ENCODE results near the gene CCDC85B.
A peak's percentile ranks its signal among the peaks of the same experiment; 100 is the strongest.
"Not testable (repeated sequence)": the region's sequence is repeated elsewhere in the genome, so short reads cannot be mapped to it uniquely, and the experiment has no call there.

Gene CCDC85B

DNA sequence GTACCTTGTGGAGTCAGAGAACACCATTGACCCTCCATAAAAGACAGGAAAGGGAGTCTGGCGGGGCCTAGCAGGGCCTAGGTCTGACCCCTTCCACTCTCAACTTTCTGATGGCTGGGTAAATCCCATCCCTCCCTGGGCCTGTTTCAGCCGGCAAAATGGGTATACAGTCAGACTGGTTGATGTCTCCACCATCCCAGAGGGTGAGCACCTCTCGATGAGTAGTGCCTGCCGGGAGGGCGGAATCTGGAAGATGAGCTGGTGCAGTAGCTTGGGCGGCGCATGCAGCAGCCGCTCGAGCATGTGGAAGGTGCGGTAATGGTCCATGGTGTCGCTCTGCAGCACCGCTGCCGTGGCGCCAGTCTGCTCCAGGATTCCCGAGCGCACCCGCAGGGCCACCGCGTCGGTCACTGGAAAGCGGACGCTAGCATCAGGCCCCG, 2.7 kb upstream of the CCDC85B start:
- no peak for DNase-seq

DNA sequence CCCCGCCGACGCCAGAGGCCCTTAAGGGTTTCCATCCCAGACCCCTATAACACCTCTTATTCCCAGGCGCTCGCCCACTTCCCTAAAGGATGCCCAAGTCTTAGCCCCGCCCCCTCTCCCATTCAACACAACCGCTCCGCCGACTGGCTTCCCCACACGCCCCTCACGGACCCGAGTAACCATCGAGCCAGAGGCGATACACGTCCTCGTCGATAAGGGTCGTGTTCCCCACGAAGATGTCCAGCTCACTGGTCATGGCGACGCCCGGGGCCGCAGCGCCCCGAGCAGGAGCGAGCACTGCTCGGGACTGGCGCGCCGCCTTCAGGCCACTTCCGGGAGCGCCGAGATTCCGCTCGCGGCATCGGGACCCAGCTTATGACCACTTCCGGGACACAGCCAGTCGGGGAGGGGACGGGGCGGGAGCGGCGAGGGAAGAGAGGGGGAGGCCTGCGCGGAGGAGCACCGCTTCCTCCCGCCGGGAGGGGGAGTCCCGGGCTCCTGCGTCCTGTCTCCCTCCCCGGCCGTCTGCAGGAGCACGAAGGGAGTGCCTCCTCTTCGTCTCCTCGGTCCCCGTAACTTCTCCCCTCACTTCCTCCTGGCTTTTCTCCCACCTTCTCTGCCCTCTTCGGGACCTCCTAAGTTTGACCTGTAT, 2.2 kb upstream of the CCDC85B start, which contains the start of gene FIBP:
FIBP (minus strand) TSS at position 309 of the 652 bp plus-strand sequence; CDS start at position 256, 53 bp downstream.
- peak; percentile 83 for DNase-seq

DNA sequence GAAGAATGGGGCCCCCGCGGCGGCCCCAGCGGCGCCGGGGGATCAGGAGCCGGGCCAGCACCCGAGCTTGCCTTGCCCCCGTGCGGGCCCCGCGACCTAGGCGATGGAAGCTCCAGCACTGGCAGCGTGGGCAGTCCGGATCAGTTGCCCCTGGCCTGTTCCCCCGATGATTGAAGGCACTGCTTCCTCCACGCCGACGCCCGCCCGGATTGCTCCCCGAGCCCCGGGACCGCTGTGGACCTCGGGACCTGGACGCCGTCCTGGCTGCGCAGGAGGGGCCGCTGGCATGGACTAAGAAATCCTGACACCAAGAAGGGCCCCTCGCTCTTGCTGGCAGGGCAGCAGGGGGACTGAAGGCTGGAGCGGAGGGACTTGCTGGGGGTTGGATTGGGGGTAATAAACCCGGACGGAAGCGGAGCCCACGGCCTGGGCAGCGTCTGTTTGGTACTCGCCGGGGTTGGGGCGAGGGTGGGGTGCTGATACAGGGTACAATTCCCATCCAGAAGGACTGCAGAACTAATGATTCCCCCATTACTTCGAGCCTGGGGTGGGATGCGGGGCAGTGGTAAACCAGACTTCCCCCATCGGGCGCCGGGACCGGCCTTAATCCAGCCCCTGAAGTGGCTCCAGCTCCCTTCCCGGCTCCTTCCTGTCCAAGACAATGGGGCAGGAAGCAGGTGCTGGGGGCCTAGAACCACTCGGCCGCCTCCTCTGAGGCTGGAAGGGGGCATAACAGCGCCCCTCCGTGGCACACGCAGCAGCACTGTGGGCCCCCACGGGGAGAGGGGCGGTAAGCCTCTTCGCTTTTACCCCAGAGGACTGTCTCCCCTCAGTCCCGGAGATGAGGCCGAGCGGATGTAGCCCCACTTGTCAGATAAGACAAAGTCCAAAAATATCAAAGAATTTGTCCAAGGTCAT, 1.0 kb downstream of the CCDC85B start:
- DNase-seq, result no peak

DNA sequence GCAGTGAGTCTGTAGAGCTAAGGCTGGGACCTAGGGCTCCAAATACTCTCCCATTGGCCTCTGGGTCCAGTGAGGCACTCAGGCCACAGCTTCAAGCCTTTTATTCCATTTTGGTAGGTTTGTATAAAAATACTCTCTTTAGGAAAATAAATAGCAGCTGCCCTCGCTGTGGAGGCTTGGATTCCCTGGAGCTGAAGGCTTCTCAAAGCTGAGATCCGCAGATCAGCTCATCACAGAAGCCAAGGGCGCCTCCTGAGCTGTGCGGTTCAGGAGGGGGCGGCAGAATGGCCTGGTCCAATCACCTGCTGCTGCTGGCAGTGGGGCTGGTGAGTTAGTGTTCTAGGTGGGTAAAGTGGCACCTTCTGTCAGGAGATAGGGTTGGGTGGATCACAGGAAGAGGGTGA, 1.7 kb downstream of the CCDC85B start:
- DNase-seq, result not testable (repeated sequence)

DNA sequence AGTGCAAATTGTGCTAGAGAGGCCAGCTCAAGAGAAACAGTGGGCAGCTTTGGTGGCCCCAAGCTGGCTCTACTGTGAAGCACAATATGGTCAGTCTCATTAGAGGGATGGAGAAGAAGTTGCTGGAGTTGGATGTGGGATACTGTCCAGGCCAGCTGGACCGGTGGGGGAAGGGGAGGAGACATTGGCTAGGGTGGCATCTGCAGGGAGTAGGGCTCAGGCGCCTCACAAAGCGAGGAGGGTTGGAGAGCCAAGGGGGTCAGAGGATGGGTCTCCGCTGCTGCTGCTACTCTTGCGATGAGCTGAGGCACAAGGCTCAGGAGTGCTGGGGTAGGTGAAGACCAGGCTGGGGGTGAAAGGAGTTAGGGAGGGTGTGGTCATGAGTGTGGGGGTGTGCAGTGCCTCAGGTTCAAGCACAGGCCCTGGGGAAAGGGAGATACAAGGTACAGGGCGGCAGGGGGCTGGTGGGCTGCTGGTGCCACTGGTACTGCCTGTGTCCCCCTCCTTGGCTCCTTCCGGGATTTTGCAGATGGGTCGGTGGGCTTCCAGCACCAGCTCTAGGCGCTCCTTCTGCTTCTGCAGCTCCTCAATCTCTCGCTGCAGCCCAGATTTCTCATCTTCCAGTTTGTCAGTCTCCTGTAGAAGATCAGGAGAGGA, 2.3 kb downstream of the CCDC85B start:
- DNase-seq, result no peak

DNA sequence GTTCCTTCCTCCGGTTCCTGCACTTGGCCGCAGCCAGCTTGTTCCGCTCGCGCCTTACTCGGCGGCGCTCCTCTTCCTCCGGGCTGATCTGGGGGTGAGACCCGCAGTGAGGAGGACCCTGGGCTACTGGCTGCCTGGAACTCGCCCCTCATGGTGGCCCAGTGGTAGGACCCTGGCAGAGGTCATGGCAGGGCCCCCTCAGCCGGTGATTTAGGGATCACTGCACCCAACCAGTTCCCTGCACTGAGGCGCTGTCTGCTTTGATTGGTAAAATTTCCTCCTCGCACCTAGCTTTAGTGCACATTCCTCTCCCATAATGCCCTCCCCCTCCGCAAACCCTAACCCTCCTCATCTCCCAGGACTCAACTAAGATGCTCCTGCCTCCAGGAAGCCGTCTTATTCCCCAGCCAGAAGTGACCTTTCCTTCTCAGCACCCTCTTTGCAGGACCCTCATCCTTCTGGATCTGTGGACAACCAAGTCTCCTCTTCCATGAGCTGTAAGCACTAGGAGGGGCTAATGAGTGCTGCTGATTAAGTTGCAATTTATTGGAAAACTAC, 3.6 kb downstream of the CCDC85B start:
- no peak for DNase-seq

DNA sequence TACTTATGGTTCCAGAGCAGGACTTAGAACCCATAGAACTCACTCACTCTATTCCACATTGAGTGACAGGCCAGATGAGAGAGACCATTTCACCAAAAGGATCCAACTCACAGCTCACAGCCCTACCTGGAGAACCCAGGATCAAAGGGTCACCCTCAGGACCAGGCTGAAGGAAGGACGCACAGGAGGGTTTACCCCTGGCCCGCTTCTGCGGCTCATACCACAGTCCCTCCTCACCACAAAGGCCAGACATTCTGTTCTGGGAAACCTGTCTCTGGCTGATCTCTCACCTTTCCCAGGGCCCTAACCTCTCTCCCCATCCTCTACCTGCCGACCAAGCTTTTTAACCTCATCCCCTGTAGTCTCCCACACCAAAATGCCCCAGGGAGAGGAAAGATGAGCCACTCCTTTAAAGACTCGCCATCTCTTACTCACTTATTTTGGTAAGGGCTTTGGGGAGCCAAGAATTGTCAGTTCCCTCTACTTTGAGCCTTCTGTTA, 5.1 kb downstream of the CCDC85B start:
- no peak for DNase-seq

DNA sequence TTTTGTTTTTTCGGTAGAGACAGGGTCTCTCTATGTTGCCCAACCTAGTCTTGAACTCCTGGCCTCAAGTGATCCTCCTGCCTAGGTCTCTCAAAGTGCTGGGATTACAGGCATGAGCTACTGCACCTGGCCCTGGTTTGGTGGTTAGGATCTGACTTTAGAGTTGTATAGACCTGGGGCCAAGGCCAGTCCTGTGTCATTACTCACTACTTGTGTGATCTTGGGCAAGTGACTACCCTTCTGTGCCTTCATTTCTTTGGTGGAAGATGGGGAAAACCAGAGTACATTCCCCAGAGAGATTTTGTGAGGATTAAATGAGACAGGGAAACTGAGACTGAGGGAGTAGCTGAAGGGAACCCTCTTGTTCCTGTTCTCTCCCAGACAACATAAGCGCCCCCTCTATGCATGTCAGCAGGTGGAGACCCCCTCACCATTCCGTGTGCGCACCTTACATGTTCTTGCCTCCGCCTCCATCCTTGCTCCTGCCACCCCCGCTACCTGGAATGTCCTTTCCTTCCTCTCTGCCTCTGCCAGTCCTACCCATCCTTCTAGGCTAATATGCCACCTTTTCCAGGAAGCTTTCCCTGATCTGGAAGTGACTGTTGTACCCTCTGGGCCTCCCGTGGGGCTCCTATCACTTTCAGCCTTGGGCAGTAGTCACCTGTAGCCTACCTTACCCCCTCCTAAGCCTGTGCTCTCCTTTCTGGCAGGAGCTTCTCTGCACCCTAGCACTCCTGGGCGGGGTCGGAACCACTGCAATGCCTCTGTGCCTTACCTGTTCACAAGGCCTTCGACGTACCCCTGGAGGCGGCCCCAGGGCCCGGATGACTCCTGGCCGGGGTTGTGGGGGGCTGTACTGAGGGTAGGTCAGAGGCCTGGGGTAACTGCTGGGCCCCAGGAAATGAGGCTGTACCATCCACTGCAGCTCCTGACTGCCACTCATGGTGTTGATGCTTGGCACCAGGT, 5.8 kb downstream of the CCDC85B start:
- no peak for DNase-seq

DNA sequence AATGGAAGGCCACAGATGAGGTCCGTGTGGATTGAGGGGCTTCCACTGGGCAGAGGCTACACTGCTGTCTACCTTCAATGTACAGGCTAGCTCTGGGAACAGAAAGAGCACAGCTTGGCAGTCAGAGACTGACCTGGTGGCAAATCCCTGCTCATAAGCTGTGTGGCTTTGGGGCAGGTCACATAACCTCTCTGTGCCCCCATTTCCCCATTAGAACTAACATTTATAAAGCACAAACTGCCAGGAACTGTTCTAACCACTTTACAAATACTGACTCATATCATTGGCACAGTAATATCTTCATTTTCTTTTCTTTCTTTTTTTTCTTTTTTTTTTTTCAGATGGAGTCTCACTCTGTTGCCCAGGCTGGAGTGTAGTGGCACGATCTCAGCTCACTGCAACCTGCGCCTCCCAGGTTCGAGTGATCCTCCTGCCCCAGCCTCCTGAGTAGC, 6.6 kb downstream of the CCDC85B start:
- DNase-seq, result no peak

DNA sequence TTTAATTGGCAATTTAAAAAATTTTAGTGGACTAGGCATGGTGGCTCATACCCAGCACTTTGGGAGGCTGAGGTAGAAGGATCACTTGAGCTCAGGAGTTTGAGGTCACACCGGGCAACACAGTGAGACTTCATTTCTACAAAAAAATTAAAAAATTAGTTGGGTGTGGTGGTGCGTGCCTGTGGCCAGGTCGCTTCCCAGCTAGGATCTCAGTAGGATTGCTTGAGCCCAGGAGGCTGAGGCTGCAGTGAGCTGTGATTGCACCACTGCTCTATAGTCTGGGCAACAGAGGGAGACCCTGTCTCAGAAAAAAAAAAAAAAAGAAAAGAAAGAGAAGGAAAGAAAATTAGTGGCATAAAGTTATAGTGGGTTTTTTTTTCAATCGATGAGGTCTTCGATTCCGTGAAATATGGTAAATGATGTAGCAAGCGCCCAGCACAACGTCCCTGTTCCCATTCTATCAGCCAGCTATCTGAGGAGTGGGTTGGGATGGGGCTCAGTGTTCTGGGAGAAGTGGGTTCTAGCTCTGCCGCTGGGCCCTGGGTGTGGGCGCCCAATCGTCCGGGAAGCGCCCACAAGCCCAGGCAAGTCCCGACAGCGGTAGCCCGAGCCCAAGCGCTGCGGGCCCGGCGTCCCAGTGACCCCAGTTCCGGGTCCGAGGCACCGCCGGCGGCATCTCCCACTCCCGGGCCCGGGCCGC, 8.3 kb downstream of the CCDC85B start:
- no peak for DNase-seq

DNA sequence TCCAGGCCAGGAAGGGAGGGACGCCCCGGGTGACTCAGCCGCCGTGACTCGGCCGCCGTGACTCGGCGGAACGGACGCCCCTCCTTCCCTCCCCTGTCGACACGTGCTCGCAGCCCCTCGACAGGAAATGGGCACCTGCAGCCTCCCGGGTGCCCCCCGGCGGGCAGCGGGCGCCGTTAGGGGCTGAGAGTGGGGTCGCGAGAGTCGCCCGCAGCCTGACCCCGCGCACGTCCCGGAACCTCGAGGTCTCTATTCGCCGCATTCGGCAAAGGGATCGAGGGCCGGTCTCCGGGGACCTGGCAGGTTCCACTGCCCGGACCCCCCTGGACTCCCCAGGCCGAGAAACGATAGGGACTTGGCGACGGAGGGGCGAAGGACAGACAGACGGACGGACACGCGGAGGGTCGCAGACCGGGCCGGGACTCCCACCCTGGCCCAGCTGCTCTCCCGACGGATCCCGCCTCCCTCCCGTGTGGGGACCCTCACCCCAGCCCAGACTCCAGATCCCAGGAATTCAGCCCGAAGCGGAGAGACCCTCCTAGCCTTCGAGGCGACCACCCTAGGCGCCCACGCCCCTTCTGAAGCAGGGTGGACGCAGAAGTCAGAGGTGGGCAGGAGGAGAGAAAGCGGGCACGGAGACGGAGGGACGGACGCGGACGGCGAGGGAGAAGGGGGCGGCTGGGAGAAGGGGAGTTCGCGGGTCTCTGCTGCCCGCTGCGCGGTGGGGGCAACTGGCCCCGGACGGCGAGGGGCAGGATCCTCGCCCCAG, 9.1 kb downstream of the CCDC85B start:
- no peak for DNase-seq

DNA sequence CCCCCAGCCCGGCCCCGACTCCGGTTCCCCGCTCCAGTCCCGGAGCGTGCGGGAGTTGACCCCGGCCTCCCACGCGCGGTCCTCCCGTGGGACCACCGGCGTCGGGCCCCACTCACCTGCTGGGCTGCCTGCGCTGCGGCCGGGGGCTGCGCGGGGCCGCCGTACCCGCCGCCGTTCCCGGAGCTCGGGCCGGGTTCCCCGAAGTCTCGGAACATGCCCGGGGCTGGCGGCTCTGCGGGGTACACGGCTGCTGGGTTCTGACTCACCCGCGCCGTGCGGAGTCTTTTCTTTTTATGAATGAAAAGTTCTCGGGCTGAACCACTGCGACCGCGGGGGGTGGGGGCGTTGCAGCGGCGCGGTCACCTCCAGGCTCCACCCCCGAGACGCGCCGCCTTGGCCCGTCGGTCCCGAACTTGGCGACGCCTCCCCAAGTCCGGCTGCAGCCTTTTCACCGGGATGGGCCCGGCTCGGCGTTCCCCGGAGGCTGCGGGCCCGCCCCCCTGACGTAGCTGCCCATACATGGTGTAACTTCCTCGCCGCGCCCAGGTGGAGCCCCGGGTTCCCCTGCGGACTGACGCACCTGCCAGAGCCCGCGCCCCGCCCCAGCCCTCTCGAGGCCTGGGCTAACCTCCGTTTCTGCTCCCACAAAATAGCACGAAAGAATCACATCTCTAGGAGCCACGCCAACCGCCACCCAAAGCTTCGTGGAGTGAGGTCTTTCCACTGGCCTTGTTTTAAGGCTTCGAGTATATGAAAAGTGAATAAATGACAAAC, 9.8 kb downstream of the CCDC85B start, which contains the start of gene FOSL1:
FOSL1 (minus strand) TSS at position 264 of the 774 bp plus-strand sequence; CDS start at position 215, 49 bp downstream.
- DNase-seq, result no peak

DNA sequence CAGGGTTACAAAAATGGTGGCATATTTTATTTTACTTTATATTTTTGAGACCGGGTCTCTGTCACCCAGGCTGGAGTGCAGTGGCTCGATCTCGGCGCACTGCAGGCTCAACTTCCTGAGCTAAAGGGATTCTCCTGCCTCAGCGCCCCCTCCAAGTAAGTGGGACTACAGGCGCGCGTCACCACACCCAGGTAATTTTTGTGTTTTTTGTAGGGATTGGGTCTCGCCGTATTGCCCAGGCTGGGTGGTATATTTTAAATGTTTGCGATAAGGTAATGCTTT, 10.4 kb downstream of the CCDC85B start:
- no peak for DNase-seq

DNA sequence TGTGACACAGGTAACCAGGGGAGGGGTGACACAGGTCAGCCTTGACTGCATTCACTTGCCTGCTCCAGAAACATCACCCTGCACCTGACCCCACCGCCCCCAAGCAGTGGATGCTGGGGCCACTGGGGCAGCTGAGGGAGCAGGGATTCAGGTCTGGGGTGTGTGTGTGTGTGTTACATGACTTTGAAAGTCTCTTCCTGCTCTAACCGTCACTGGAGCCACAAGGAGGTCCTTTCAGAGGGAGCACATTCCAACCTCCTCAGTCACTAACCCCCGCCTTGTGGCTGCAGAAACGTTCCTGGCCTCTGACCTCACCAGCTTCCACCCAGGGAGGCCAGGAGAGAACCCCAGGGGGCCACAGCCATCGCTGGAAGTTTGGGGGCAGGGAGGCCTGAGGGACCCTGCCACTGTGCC, 12.6 kb downstream of the CCDC85B start:
- no peak for DNase-seq

DNA sequence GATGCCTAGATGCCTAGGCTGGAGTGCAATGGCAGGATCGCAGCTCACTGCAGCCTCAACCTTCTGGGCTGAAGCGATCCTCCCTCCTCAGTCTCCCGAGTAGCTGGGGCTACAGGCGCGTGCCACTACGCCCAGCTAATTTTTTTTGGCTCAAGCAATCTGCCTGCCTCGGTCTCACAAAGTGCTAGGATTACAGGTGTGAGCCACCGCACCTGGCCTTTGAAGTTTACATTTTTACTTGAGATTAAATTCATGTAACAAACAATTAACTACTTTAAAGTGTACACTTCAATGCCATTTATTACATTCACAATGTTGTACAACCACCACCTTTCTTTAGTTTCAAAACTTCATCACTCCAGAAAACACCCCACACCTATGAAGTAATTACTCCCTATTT, 13.2 kb downstream of the CCDC85B start:
- no peak for DNase-seq

DNA sequence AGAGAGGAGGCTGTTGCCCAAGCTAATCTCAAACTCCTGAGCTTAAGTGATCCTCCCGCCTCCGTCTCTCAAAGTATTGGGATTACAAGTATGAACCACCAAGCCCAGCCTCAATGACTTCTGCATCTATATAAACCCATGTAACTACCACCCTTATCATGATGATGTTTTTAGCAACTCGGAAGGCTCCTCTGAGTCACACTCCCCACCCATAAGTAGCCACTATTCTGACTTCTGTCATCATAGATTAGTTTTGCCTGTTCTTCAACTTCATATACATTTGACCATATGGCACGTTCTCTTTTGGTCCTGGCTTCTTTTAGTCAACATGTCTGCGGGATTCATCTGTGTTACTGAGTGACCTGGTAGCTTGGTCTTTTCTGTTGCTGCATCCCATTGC, 16.1 kb downstream of the CCDC85B start:
- no peak for DNase-seq

DNA sequence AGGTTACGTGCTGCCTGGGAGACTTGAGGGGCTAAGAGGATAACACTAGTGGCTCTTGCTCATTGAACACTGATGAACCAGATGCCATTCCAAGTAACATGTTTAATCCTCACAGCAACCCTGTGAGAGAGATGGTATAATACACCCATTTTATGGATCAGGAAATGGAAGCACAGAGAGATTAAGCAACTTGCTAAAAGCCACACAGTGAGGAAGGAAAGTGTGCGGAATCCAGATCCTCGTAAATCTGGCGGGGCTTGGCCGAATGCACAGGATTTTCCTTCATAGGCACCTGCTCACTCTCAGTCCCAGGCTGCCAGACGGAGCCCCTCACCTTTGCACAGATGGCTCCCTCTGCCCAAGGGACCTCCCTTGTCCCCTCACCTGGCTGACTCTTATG, 17.4 kb downstream of the CCDC85B start:
- no peak for DNase-seq

DNA sequence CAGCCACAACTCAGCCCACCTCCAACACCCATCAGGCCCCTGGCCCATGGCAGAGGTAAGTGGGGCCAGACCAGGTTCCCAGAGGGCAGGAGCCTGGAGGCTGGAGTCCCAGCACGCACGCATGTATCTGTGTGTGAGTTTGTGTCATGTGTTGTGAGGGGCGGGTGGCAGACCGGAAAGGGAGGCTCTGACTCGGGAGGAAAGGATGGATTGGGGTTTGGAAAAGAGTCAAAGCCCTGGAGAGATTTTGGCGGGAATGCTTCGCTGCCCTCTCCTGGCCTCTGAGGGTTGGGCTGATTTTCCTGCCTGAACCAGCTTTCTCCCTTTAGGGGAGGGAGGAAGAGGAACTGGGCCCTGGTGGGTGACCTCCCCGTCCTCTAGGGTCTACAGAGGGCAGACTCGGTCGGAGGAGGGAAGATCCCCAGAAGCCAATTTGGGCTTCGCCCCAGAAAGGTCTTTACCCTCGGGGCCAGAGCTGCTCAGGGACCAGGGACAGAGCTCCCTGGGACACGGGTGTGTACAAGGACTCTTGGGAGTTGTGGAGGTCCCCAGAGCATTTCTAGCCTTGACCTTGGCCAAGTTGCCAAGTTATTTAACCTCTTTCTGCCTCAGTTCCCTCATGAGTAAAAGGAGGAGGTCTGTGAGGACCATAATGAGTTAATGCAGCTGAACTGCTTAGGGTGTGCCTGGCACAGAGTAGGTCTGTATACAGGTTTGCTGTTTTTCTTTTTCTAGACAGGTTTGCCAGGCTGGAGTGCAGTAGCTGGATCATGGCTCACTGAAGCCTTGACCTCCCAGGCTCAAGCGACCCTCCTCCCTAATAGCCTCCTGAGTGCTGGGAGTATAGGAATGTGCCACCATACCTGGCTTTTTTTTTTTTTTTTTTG, 21.5 kb downstream of the CCDC85B start:
- peak; percentile 57 for DNase-seq
